HG03565 (cell line): ENCODE measurements around the gene ZNF12.
"Not testable (repeated sequence)": the region's sequence is repeated elsewhere in the genome, so short reads cannot be mapped to it uniquely, and the experiment has no call there.

ENCODE experiments used
- ATAC-seq: cut with Tn5 transposase; IDR thresholded peaks from one replicate; pipeline ENCODE4 v1.9.1; 2021; ENCODE audit warnings: mild to moderate bottlenecking, moderate library complexity; ENCODE audit not compliant: unreplicated experiment

Gene ZNF12

GRCh38 chr7:6706666-6707407 is at the start of gene ZNF12:
ZNF12 (minus strand) TSS chr7:6706947; CDS start chr7:6705173, 1,774 bp downstream.
- peak; percentile 84 for ATAC-seq

GRCh38 chr7:6753964-6754363 is 47.2 kb upstream of the ZNF12 start, which contains the start of gene RSPH10B2:
RSPH10B2 (plus strand) TSS chr7:6754103; CDS start chr7:6757678, 3,575 bp downstream.
- not testable (repeated sequence) for ATAC-seq

DNA sequence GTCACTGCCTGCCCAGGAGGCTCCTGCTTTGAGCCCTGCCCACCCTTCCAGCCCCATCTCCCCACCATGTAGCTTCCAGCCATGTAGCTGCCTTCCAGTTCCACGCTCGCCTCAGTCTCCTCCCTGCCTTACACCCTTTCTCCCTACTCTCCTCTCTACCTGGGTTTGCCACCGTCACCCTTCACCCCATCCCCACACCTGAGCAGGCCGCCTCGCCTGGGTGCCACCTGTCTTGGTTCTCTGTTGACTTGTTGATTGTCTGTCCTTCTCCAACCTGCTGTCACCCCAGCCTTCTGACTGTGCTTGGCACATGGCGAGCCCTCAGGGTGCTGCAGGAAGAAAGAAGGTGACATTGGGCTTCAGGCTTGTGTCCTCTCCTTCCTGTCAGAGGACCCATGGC is 43.4 kb upstream of the ZNF12 start:
- not testable (repeated sequence) for ATAC-seq

DNA sequence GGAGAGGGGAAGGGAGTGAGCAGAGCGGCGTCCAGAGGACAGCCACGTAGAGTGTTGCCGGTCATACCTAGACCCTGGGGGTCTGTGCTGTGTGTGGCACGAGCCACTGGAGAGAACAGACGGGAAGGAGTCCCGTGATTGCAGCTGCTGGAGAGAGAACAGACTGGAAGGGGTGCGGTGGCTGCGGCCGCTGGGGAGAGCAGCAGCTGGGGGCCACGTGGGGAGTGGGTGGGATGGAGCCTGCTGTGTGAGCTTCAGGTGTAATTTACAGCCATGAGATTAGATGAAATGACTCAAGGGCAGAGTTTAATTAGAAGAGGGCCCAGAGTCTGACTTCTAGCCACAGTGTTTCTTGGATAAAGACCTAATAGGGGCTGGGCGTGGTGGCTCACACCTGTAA is 42.6 kb upstream of the ZNF12 start:
- ATAC-seq: not testable (repeated sequence)

DNA sequence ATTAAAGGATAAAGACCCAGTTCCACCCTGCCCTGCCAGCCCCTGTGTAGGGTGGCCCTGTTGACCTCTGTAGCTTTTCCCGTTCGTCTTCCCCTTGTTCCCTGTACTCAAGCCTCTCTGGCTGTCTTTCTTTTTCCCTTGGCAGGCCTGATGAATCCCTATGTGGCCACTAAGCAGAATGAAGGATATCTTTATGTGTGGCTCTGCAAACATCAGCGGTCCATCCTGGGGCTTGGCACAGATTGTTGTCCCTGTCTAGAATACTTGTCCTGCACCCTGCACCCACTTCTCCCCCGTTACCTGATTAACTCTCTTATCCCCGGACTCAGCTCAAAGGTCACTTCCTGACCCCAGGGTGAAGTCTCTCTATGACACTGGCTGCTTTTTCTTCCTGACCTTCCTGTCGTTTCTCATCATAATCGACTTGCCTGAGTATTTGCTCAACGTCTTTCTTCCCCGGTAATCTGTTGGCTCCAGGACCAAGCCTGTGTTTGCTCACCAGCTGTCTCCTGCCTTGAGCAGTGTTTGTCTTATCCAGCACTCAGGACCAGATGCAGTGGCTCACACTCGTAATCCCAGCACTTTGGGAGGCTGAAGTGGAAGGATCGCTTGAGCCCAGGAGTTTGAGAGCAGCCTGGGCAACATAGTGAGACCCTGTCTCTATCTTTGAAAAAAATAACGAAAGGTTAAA is 37.8 kb upstream of the ZNF12 start:
- ATAC-seq: not testable (repeated sequence)

DNA sequence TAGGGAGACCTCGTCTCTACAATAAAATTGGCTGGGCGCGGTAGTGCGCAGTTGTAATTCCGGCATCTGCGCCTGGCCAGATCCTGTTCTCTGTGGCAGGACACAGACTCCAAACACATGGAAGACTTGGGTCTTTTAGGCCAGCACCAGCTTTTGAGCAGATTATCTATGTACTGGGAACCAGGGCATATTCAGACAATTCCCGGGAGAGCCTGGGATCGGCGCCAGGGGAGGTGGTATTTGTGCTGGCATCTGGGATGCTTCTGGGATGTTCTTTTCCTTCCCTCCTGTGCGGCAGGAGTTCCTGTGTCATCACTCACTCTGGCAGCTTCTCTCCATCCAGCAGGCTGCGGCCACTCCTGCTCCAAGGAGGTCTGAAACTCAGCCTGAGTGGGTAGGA is 31.7 kb upstream of the ZNF12 start:
- not testable (repeated sequence) for ATAC-seq

GRCh38 chr7:6730343-6730633 is 23.5 kb upstream of the ZNF12 start:
- no peak for ATAC-seq

DNA sequence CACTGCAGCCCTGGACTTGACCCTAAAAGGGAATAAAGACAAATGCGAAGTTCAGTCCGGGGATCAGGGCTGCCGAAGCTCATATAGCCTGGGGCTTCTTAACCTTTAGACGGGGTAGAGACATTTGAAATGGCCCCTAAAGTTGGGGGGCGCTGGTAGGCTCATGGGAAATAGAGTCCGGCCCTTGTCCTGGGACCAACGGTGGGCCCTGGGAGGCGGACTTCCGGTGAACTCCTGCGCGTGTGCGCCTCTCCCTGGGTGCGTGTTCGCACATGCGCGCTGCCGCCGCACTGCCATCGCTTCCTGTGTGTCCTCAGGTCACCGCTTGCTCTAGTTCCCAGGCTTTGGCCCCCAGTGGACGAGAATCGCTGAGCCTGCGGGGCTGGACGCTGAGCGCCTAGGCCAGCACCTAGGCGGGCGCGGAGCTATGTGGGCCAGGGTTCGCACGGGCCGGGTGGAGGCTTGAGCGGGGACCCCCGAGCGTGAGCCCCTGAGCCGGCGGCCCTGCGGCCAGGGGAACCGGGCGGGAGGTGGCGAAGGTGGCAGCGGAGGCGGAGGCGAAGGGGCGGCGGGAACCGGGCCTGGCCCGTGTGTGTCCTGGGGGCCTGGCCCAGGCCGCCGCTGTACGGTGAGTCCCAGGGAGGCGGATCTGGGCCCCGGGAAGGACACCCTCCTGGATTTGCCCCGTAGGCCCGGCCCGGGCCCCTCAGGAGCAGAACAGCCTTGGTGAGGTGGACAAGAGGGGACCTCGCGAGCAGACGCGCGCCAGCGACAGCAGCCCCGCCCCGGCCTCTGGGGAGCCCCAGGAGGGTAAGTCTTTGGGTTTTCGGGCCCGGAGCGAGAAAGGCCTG is 23.0 kb upstream of the ZNF12 start:
- ATAC-seq: peak; percentile 86

DNA sequence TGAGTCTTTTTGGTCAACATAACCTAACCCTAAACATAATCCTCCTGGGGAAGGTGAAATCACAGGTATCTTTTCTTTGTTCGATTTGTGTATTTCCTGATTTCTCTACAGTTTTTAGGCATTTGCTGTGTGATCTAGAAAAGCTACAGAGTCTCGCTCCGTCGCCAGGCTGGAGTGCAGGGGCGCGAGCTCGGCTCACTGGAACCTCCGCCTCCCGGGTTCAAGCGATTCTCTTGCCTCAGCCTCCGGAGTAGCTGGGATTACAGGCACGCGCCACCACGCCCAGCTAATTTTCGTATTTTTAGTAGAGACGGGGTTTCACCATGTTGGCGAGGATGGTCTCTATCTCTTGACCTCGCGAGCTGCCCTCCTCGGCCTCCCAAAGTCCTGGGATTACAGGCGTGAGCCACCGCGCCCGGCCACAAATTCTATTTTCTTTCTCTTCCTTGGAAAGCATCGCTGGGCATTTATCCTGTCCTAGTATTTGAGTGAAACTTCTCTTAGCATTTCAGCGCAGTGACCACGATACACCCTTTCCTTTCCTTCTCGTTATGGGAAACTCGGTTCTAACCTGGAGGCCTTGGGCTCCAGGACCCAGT is 22.2 kb upstream of the ZNF12 start:
- not testable (repeated sequence) for ATAC-seq

DNA sequence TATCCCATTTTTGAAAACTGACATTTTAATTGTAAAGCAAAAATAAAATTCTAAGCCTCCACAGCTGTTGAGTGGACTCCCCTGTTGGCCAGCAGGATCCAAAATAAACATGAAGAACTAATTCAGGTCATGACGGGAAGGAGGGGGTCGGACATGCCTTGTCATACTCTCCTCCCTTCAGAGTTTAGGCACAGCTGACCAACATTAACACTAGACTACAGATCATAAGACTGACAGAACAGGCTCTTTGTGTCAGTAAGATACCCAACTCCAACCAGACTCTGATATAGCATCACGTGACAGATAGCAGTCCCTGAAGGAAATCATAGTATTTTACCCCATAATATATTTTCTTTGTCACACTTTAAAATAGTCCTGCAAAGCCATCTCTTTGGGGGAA is 20.9 kb upstream of the ZNF12 start:
- no peak for ATAC-seq

GRCh38 chr7:6726341-6726740 is 19.6 kb upstream of the ZNF12 start:
- ATAC-seq: not testable (repeated sequence)

DNA sequence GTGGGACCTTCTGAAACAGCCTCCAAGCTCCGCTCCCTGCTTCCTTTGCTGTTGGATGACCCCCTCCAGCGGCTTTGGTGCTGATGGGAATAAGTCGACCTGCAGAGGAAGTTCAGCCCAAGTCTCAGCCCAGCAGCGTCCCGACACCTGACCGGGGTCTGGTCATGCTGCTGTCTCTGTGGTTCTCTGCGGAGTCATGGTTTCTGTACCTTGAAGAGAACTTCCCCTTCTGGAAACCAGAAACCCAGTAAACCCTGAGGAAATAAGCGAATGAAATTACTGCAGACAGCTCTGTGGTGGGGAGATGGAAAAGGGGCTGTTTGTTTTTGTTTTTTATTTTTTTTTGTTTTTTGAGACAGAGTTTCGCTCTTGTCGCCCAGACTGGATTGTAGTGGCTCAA is 18.3 kb upstream of the ZNF12 start:
- peak; percentile 70 for ATAC-seq

GRCh38 chr7:6724351-6724750 is 17.6 kb upstream of the ZNF12 start:
- not testable (repeated sequence) for ATAC-seq

DNA sequence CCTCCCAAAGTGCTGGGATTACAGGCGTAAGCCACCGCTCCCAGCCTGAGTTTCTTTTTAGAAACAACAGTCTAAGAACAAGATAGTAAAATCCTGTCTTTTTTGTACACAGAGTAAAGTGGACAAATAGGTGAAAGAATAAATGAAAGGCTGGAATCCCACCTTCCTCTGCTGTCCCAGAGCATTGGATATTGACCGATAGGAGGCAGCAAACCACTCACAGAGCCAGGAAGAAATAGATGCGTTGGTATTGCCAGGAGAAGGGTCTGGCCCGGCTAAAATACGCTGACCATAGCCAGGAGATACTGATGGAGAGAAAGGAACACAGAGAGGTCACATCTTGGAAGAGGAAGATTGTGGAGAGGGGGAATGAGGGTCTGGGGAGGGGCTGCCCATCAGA is 11.4 kb upstream of the ZNF12 start:
- ATAC-seq: no peak

GRCh38 chr7:6715898-6716297 is 9.2 kb upstream of the ZNF12 start:
- not testable (repeated sequence) for ATAC-seq

- no peak for ATAC-seq
These were observed 7.6 kb upstream of the ZNF12 start for GRCh38 chr7:6714360-6714759.

DNA sequence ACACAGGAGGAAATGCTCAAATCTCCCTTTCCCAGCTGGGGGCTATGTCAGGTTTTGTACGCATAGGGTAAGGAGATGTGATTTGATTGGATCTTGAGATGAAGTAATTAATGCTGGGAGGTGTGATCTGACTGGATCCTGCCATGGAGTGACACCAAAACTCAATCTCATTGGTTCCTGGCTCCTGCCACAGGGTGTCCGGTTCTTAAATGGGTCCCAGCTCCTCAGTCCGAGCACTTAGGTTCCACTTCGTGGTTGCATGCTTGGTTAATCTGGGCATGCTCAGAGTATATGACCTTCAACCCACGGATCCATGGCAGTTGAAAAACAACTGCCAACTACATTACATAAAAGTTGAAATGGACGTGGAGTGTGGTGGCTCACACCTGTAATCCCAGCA is 3.1 kb upstream of the ZNF12 start:
- no peak for ATAC-seq

DNA sequence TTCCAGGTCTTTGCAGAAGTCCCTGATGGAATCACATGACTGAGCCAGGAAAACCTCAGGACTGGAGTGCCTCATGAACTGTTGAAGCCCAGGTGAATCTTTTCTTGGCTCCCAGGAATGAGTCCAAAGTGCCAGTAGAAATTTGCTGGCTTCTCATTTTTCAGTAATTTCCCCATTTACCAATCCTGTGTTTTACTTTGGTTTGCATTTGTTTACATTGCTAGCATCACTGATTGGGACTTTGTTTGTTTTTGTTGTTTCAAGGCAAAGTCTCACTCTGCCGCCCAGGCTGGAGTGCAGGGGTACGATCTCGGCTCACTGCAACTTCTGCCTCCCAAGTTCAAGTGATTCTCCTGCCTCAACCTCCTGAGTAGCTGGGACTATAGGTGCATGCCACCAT is 1.6 kb upstream of the ZNF12 start:
- ATAC-seq: no peak

- ATAC-seq: peak; percentile 6
These were observed 635 bp downstream of the ZNF12 start for GRCh38 chr7:6705959-6706665.

- no peak for ATAC-seq
These were observed 4.9 kb downstream of the ZNF12 start for GRCh38 chr7:6701860-6702259.

DNA sequence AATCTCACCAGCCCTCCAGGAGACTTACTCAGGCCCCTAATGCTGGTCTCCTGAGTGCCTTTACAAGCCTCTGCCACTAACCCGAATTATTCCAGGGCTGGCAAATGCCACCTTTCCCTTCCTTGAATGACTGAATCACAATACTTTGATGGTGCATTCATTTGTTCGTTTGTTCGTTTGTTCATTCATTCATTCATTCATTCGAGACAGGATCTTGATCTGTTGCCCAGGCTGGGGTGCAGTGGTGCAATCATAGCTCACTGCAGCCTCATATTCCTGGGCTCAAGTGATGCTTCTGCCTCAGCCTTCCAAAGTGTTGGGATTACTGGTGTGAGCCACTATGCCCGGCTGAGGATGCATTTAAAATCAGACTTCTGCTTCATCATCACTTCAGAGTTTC is 6.0 kb downstream of the ZNF12 start:
- ATAC-seq: no peak
